HepG2 (cell line): Measurements from ENCODE around the gene DNM1. TPM values are rescaled to one million over a fixed set of nuclear protein-coding genes. Genes with fewer than 3 reads are reported as not detected.

Source experiments
- ATAC-seq: fragments of 200-7000 bp; cut with Tn5 transposase; 3 replicates; pipeline ENCODE4 v1.9.1; 2020; ENCODE audit warnings: mild to moderate bottlenecking, moderate library complexity
- BruUV-seq: library from RNA; stranded (reverse); fragments of 400-500 nt; replicated peaks from 2 replicates; lab custom pipeline; 2021; lab: Mats Ljungman, UMichigan
- CTCF ChIA-PET: fragments of 300-600 bp; formaldehyde crosslinking; extraction: SDS; loops from one replicate; lab custom pipeline; 2021; ENCODE audit warnings: low total read pairs, inconsistent platforms, low intra/inter-chr PET ratio; lab: Yijun Ruan, JAX
- POLR2A ChIA-PET: fragments of 350-600 bp; sonication (Branson Sonifier 250); formaldehyde crosslinking; loops from one replicate; lab custom pipeline; 2020; ENCODE audit warnings: antibody characterized with exemption, inconsistent platforms; lab: Yijun Ruan, JAX
- DNase-seq: peaks from one replicate; pipeline ENCODE4 v3.0.0-alpha.2; 2015; ENCODE audit warnings: low spot score
- FAIRE-seq: peaks from 3 replicates; lab custom pipeline; 2011; peaks lifted over from hg19 to GRCh38; lab: Jason Lieb, UNC
- H2AFZ ChIP-seq: one replicate; pipeline ENCODE4 v1.6.1; 2011; ENCODE audit warnings: low read length, inconsistent platforms
- H3K27ac ChIP-seq: fragments of 300-600 bp; 3 replicates; pipeline ENCODE4 v1.8.0; 2011; ENCODE audit warnings: mixed run types, mild to moderate bottlenecking, mixed read lengths, low read length, inconsistent platforms; ENCODE audit not compliant: insufficient read depth; ENCODE audit errors: extremely low read length
- H3K27me3 ChIP-seq, 2 experiments: fragments of 200-600 bp in 1 of 2; 2 replicates in 1 of 2; 3 replicates in 1 of 2; pipeline versions ENCODE4 v1.6.0 to v1.8.0; 2011; ENCODE audit warnings: low read length in 2 of 2, mild to moderate bottlenecking in 2 of 2, moderate library complexity in 2 of 2, inconsistent platforms in 1 of 2; ENCODE audit not compliant: insufficient read depth in 2 of 2, control insufficient read depth in 1 of 2
- H3K36me3 ChIP-seq, 2 experiments: fragments of 200-600 bp in 1 of 2; replicated peaks in 1 of 2; 2 replicates in 1 of 2; 3 replicates in 1 of 2; pipeline versions ENCODE4 v1.5.1 to v1.8.0; 2011; ENCODE audit warnings: low read length in 2 of 2, inconsistent platforms in 1 of 2; ENCODE audit not compliant: insufficient read depth in 2 of 2, control insufficient read depth in 1 of 2
- H3K4me1 ChIP-seq: 2 replicates; pipeline ENCODE4 v1.5.1; 2012; ENCODE audit warnings: low read length, inconsistent platforms; ENCODE audit not compliant: insufficient read depth
- H3K4me2 ChIP-seq: 2 replicates; pipeline ENCODE4 v1.6.0; 2011; ENCODE audit warnings: low read depth, low read length, inconsistent platforms
- H3K4me3 ChIP-seq, 3 experiments: fragments of 200-600 bp in 1 of 3; sonication (generic), shearing (Covaris generic) in 1 of 3; replicated peaks in 1 of 3; 2 replicates each; pipeline ENCODE4 v1.5.1; 2011 to 2016; ENCODE audit warnings: low read length in 3 of 3, inconsistent platforms in 2 of 3, low read depth in 2 of 3, mild to moderate bottlenecking in 2 of 3, control low read depth in 1 of 3, mixed read lengths in 1 of 3; ENCODE audit not compliant: insufficient read depth in 1 of 3
- H3K79me2 ChIP-seq: one replicate; pipeline ENCODE4 v1.6.1; 2011; ENCODE audit warnings: low read length, inconsistent platforms; ENCODE audit not compliant: insufficient read depth
- H3K9ac ChIP-seq: 2 replicates; pipeline ENCODE4 v1.6.0; 2011; ENCODE audit warnings: mild to moderate bottlenecking, low read depth, low read length, inconsistent platforms; ENCODE audit not compliant: insufficient read depth
- H3K9me3 ChIP-seq: 2 replicates; pipeline ENCODE4 v1.5.1; 2012; ENCODE audit warnings: mild to moderate bottlenecking, low read length
- H4K20me1 ChIP-seq: 2 replicates; pipeline ENCODE4 v1.6.0; 2011; ENCODE audit warnings: inconsistent platforms, mild to moderate bottlenecking, low read length, moderate library complexity; ENCODE audit not compliant: insufficient read depth
- DNMT3B ChIP-seq: conservative IDR thresholded peaks from 2 replicates; pipeline ENCODE4 v1.6.1; 2016; ENCODE audit warnings: missing biosample characterization, control low read depth
- IRX3 ChIP-seq: sonication (generic); formaldehyde crosslinking; IDR thresholded peaks from 2 replicates; pipeline ENCODE4 v1.8.1; 2023; ENCODE audit warnings: mild to moderate bottlenecking, low read depth, missing genetic modification reagents, borderline replicate concordance
- MBNL3 ChIP-seq: fragments of 250-450 bp; sonication (Bioruptor Pico); conservative IDR thresholded peaks from 2 replicates; pipeline ENCODE4 v1.8.0; 2022; ENCODE audit warnings: mild to moderate bottlenecking, inconsistent platforms
- NFKBIZ ChIP-seq: IDR thresholded peaks from 2 replicates; pipeline ENCODE4 v1.6.1; 2018; ENCODE audit warnings: missing genetic modification reagents, missing compliant biosample characterization
- ZNF552 ChIP-seq: sonication (generic); formaldehyde crosslinking; IDR thresholded peaks from 2 replicates; pipeline ENCODE4 v1.9.0; 2022; ENCODE audit warnings: missing genetic modification reagents, mild to moderate bottlenecking, borderline replicate concordance
- ZNF660 ChIP-seq: sonication (generic); formaldehyde crosslinking; IDR thresholded peaks from 2 replicates; pipeline ENCODE4 v1.5.1; 2020; ENCODE audit warnings: mild to moderate bottlenecking, low read depth, missing genetic modification reagents, borderline replicate concordance
- WGBS: methylation state at CpG from one replicate; pipeline ENCODE4 v1.1.6; 2017; ENCODE audit warnings: low lambda C conversion rate; 5-methylcytosine and 5-hydroxymethylcytosine counted together
- in situ Hi-C: cut with HindIII; loops from 2 replicates; pipeline ENCODE4 v1.10.0; 2017; ENCODE audit warnings: low pct_unique_long_range_greater_than_20kb; ENCODE audit not compliant: extremely low pct_ligation_motif_present
- intact Hi-C: fragments of 100-400 bp; cut with micrococcal nuclease; formaldehyde crosslinking; loops from one replicate; pipeline ENCODE4 v1.10.0; 2022; ENCODE audit not compliant: unreplicated experiment
- polyA plus RNA-seq, 8 experiments: library from polyadenylated mRNA; depleted of rRNA in 3 of 8; stranded (reverse) in 7 of 8; unstranded in 1 of 8; fragments of >200 nt; fragmentation: Illumina TruSeq in 4 of 8; extraction: Trizol in 4 of 8; gene quantifications; 2 replicates each; pipeline versions ENCODE4 v1.2.1 to v1.2.3, GENCODE V29; 2011 to 2016; ENCODE audit warnings: low read depth in 4 of 8, missing spikeins in 1 of 8, mixed read lengths in 1 of 8; ENCODE audit not compliant: insufficient read depth in 1 of 8
- total RNA-seq, 5 experiments: library from RNA; depleted of rRNA; stranded (reverse); fragments of >200 nt; fragmentation: Illumina TruSeq; extraction: Trizol; gene quantifications; 2 replicates each; pipeline ENCODE4 v1.2.3, GENCODE V29; 2016; ENCODE audit warnings: low read depth in 1 of 5
- TF ChIP-seq, protein P1 (sequence below): sonication (generic); formaldehyde crosslinking; IDR thresholded peaks from 2 replicates; pipeline ENCODE4 v1.5.0; 2020; ENCODE audit warnings: missing genetic modification reagents
- TF ChIP-seq, protein P2 (sequence below): sonication (generic); formaldehyde crosslinking; IDR thresholded peaks from one replicate; pipeline ENCODE4 v1.5.1; 2020; ENCODE audit warnings: mild to moderate bottlenecking, missing genetic modification reagents; ENCODE audit errors: not compliant biosample characterization

DNM1 gene
- total and polyA plus RNA-seq, 2 of the 13 experiments (the other 11 are each of a cell fraction or from before 2014, with no cell fraction given) = 0.13 to 0.58 TPM

DNA sequence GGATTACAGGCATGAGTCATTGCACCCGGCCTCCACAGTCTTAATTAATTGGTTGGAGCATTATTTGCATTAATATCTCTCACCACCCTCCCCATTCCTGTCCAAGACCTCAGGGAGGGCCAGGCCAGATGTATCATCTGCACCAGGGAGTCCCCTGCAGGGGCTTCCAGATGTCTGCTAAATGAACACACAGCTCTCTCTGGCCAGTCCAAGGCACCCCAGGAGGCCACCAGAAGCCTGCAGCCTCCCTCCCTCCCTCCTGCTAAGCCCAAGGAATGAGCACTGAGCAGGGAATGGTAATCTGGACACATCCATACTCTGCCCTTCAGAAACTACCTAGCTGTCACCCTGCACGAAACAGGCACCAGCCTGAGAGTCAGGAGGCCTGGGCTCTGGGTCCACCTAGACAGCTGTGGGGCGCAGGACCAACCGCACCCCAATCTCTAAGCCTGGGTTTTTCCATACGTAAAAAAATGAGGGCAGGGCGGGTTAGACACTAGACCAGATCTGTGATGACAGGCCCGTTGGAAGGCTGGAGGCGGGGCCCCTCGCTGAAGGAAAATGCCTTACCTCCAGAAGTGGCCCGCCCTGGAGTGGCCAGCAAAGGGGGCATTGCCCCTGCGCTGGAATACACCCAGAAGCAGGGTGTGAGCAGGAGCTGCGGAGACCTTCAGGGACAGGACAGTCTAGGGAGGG lies 20.1 kb upstream of the DNM1 start (continued):
- TF ChIP-seq, protein P1, sequence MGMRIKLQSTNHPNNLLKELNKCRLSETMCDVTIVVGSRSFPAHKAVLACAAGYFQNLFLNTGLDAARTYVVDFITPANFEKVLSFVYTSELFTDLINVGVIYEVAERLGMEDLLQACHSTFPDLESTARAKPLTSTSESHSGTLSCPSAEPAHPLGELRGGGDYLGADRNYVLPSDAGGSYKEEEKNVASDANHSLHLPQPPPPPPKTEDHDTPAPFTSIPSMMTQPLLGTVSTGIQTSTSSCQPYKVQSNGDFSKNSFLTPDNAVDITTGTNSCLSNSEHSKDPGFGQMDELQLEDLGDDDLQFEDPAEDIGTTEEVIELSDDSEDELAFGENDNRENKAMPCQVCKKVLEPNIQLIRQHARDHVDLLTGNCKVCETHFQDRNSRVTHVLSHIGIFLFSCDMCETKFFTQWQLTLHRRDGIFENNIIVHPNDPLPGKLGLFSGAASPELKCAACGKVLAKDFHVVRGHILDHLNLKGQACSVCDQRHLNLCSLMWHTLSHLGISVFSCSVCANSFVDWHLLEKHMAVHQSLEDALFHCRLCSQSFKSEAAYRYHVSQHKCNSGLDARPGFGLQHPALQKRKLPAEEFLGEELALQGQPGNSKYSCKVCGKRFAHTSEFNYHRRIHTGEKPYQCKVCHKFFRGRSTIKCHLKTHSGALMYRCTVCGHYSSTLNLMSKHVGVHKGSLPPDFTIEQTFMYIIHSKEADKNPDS = no peak
- no peak for TF ChIP-seq ZNF552 (CRISPR knock-in tag)
- TF ChIP-seq NFKBIZ (CRISPR knock-in tag) = no peak
- TF ChIP-seq, all 625 proteins: peak for 0

DNA sequence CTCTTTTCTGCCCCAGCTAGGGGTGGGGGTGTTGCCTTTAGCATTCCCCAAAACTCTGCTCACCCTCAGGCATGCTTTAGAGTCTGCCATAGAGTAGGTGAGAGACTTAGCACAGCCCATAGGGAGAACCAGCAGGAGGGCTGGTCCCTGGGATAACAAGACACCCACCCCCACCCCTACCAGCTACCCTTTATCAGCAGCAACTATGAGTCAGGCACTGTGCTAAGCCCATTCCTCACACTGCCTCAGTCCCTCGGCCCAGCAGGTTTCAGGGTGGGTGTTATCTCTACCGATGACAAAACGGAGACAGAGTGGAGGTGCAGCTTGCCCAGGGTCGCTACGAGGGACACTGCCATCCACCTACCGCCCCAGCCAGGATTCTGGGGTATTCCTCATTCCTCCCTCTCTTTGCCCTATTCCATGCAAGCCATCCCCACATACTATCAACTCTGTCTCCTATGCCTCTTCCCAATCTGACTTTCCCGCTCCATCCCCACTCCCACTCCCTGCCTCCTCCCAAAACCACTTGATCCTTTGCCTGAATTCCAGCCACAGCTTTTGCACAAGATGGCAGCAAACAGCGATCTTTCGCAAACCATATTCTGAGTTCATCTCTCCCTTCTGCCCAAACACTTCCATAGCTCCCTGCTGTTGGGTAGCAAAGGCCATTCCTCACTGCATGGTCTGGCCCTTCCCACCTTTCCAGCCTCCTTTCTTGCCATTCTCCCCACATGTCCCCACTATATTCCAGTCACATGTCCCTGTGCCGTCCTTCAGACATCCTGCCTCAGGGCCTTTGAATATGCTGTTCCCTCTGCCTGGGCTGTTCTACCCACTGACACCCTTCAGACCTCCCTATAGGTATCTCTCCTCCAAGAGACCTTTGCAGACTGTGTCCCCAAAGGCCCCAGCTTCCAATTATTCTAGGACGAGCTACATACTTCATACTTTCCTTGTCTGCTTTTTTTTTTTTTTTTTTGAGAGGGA lies 16.9 kb upstream of the DNM1 start:
- ATAC-seq = no peak
- no peak for DNase-seq
- no peaks in the 10 kb centered on the region for H3K27me3 ChIP-seq
- POLR2A ChIA-PET = no interaction called here
- H3K36me3 ChIP-seq = peaks cover 6 to 39% of the 10 kb centered on the region in 2 experiments; a peak in 4 of 5 replicates
- H3K79me2 ChIP-seq = peaks cover 9% of the 10 kb centered on the region
- CTCF ChIA-PET = no interaction called here
- 95% methylated on average over 10 of the region's 11 CpGs for WGBS
- H3K4me1 ChIP-seq = peaks cover 11% of the 10 kb centered on the region
- FAIRE-seq = no peak
- no peak overlapping the region for H2AFZ ChIP-seq
- intact Hi-C loops = no loop called here
- H4K20me1 ChIP-seq = no peaks in the 10 kb centered on the region
- H3K9ac ChIP-seq = no peak overlapping the region
- in situ Hi-C loops = no loop called here
- no peak overlapping the region for H3K4me3 ChIP-seq
- no peak overlapping the region for H3K27ac ChIP-seq
- H3K4me2 ChIP-seq = no peak overlapping the region
- BruUV-seq = no TSS peak
- H3K9me3 ChIP-seq = no peaks in the 10 kb centered on the region
- TF ChIP-seq MBNL3 (CRISPR knock-in tag) = no peak
- TF ChIP-seq DNMT3B (CRISPR knock-in tag) = no peak
- TF ChIP-seq IRX3 (CRISPR knock-in tag) = no peak
- TF ChIP-seq, protein P2, sequence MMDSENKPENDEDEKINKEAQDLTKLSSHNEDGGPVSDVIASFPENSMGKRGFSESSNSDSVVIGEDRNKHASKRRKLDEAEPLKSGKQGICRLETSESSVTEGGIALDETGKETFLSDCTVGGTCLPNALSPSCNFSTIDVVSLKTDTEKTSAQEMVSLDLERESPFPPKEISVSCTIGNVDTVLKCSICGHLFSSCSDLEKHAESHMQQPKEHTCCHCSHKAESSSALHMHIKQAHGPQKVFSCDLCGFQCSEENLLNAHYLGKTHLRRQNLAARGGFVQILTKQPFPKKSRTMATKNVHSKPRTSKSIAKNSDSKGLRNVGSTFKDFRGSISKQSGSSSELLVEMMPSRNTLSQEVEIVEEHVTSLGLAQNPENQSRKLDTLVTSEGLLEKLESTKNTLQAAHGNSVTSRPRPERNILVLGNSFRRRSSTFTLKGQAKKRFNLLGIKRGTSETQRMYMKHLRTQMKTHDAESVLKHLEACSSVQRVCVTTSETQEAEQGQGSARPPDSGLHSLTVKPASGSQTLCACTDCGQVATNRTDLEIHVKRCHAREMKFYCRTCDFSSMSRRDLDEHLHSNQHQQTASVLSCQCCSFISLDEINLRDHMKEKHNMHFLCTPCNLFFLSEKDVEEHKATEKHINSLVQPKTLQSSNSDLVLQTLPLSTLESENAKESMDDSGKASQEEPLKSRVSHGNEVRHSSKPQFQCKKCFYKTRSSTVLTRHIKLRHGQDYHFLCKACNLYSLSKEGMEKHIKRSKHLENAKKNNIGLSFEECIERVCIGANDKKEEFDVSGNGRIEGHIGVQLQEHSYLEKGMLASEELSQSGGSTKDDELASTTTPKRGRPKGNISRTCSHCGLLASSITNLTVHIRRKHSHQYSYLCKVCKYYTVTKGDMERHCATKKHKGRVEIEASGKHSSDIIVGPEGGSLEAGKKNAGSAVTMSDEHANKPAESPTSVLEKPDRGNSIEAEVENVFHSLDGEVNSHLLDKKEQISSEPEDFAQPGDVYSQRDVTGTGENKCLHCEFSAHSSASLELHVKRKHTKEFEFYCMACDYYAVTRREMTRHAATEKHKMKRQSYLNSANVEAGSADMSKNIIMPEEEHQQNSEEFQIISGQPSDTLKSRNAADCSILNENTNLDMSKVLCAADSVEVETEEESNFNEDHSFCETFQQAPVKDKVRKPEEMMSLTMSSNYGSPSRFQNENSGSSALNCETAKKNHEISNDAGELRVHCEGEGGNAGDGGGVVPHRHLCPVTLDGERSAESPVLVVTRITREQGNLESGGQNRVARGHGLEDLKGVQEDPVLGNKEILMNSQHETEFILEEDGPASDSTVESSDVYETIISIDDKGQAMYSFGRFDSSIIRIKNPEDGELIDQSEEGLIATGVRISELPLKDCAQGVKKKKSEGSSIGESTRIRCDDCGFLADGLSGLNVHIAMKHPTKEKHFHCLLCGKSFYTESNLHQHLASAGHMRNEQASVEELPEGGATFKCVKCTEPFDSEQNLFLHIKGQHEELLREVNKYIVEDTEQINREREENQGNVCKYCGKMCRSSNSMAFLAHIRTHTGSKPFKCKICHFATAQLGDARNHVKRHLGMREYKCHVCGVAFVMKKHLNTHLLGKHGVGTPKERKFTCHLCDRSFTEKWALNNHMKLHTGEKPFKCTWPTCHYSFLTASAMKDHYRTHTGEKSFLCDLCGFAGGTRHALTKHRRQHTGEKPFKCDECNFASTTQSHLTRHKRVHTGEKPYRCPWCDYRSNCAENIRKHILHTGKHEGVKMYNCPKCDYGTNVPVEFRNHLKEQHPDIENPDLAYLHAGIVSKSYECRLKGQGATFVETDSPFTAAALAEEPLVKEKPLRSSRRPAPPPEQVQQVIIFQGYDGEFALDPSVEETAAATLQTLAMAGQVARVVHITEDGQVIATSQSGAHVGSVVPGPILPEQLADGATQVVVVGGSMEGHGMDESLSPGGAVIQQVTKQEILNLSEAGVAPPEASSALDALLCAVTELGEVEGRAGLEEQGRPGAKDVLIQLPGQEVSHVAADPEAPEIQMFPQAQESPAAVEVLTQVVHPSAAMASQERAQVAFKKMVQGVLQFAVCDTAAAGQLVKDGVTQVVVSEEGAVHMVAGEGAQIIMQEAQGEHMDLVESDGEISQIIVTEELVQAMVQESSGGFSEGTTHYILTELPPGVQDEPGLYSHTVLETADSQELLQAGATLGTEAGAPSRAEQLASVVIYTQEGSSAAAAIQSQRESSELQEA (CRISPR knock-in tag) = no peak
- no peak for TF ChIP-seq ZNF660
